Nephron progenitor cell (in vitro differentiated cells): ENCODE results near the gene ANKRD6.

ENCODE experiments used
- DNase-seq: peaks from one replicate; pipeline ENCODE4 v3.0.0; 2021
- H3K27ac Mint-ChIP-seq: 2 replicates; pipeline ENCODE4 v1.8.0; 2021; ENCODE audit warnings: mild to moderate bottlenecking, moderate library complexity, mixed read lengths
- H3K27me3 Mint-ChIP-seq: 2 replicates; pipeline ENCODE4 v1.8.0; 2021; ENCODE audit warnings: mild to moderate bottlenecking, low read depth, mixed read lengths; ENCODE audit not compliant: poor library complexity
- H3K36me3 Mint-ChIP-seq: 2 replicates; pipeline ENCODE4 v1.8.0; 2021; ENCODE audit warnings: low read depth, mixed read lengths
- H3K4me1 Mint-ChIP-seq: 2 replicates; pipeline ENCODE4 v1.8.0; 2021; ENCODE audit warnings: mixed read lengths
- H3K4me3 Mint-ChIP-seq: 2 replicates; pipeline ENCODE4 v1.8.0; 2021; ENCODE audit warnings: mild to moderate bottlenecking, moderate library complexity, mixed read lengths
- H3K9me3 Mint-ChIP-seq: 2 replicates; pipeline ENCODE4 v1.8.0; 2021; ENCODE audit warnings: mild to moderate bottlenecking, moderate library complexity, mixed read lengths
- CTCF ChIP-seq: fragments of 200-600 bp; sonication (generic); IDR thresholded peaks from 2 replicates; pipeline ENCODE4 v1.5.0; 2021; ENCODE audit warnings: antibody characterized with exemption

Gene ANKRD6

GRCh38 chr6:89644864-89645263 lies 211.9 kb downstream of the ANKRD6 start:
- Mint-ChIP-seq H3K9me3 (no peaks in the 10 kb centered on the region), H3K27me3 (no peaks in the 10 kb centered on the region), H3K36me3 (peaks cover 43% of the 10 kb centered on the region), H3K4me1 (no peaks in the 10 kb centered on the region), H3K4me3 (no peak overlapping the region), H3K27ac (no peak overlapping the region)
- DNase-seq: no peak
- TF ChIP-seq CTCF: no peak

DNA sequence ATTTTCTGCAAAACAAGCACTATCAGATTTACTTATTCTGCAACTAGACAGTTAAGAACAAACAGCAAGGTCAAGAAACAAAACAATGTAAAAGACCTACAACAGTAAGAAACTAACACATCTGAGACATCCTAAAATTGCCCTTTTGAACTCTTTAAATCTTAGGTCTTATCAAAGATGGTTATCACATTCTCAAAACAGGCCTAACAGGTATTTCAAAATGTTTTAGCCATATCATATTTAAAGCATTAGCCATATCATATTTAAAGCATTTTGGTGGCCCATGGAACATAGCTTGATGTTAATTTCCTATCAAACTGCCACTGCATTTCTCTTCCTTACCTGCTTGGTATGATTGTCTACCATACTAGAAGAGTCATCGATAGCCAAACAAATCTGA lies 216.7 kb downstream of the ANKRD6 start:
- Mint-ChIP-seq H3K4me1 (no peaks in the 10 kb centered on the region), H3K27me3 (no peaks in the 10 kb centered on the region), H3K9me3 (no peaks in the 10 kb centered on the region), H3K36me3 (peaks cover 59% of the 10 kb centered on the region), H3K4me3 (no peak overlapping the region), H3K27ac (no peak overlapping the region)
- no peak for TF ChIP-seq CTCF
- no peak for DNase-seq

GRCh38 chr6:89650579-89650978 lies 217.6 kb downstream of the ANKRD6 start:
- H3K27me3 Mint-ChIP-seq: no peaks in the 10 kb centered on the region
- no peak overlapping the region for H3K4me3 Mint-ChIP-seq
- peaks cover 56% of the 10 kb centered on the region for H3K36me3 Mint-ChIP-seq
- no peaks in the 10 kb centered on the region for H3K4me1 Mint-ChIP-seq
- no peak for DNase-seq
- peak overlapping the region; percentile 48 for H3K27ac Mint-ChIP-seq
- TF ChIP-seq CTCF: no peak
- no peaks in the 10 kb centered on the region for H3K9me3 Mint-ChIP-seq

DNA sequence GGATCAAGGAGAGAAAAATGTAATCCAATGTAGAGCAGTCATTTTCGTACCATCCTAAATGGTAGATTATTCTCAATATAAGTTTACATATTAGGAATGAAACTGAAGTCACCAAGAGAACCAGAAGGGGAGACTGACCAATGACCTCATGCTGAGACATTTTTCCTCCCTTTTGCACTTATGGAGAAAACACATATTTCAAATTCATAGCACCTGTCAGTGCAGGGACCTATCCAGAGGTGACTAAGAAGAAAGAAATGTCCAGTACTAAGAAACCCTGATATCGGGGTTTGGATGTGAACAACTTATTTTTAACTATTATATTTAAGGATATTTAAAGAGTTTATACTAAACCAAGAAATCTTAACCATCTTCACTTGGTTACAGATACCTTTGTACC lies 222.2 kb downstream of the ANKRD6 start:
- Mint-ChIP-seq H3K27ac (no peak overlapping the region), H3K36me3 (peaks cover 58% of the 10 kb centered on the region), H3K9me3 (no peaks in the 10 kb centered on the region), H3K4me1 (peaks cover 6% of the 10 kb centered on the region), H3K4me3 (no peak overlapping the region), H3K27me3 (no peaks in the 10 kb centered on the region)
- no peak for TF ChIP-seq CTCF
- DNase-seq: no peak

GRCh38 chr6:89657445-89658158 lies 224.7 kb downstream of the ANKRD6 start:
- H3K4me1 Mint-ChIP-seq: peaks cover 6% of the 10 kb centered on the region
- no peak overlapping the region for H3K4me3 Mint-ChIP-seq
- TF ChIP-seq CTCF: no peak
- peaks cover 55% of the 10 kb centered on the region for H3K36me3 Mint-ChIP-seq
- H3K9me3 Mint-ChIP-seq: no peaks in the 10 kb centered on the region
- DNase-seq: no peak
- no peaks in the 10 kb centered on the region for H3K27me3 Mint-ChIP-seq
- no peak overlapping the region for H3K27ac Mint-ChIP-seq

- no peak for DNase-seq
- Mint-ChIP-seq H3K36me3 (peaks cover 63% of the 10 kb centered on the region), H3K27ac (peak overlapping the region; percentile 53), H3K9me3 (no peaks in the 10 kb centered on the region), H3K27me3 (no peaks in the 10 kb centered on the region), H3K4me1 (peaks cover 6% of the 10 kb centered on the region), H3K4me3 (no peak overlapping the region)
- TF ChIP-seq CTCF: no peak
Observed at GRCh38 chr6:89660981-89661380, 228.0 kb downstream of the ANKRD6 start.
